Ramos (cell line): Measurements from ENCODE around the gene IRX6.

Experiments
- in situ Hi-C: fragments of 300-500 bp; cut with MboI; formaldehyde crosslinking; loops from one replicate; pipeline ENCODE4 v1.14.3; 2022; ENCODE audit warnings: low sequenced_read_pairs; ENCODE audit not compliant: unreplicated experiment

Gene IRX6

DNA sequence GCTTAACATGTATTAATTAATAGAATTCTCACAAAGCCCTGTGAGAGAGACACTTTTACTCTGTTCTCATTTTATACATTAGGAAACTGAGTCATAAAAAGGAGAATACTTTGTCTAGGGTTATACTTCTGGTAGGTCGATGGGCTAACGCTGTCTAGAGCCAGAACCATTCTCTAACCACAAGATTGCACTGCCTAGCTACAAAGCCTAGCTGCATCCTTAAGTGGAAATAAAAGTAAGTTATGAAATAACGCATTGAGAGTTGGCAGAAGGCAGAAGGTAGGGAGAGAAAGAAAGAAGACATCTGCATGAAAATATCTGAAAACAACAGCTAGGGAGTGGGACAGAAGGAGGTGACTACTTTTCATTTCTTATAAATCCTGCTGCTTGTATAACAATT, 33.2 kb downstream of the IRX6 start:
- in situ Hi-C loops, result no loop called here

DNA sequence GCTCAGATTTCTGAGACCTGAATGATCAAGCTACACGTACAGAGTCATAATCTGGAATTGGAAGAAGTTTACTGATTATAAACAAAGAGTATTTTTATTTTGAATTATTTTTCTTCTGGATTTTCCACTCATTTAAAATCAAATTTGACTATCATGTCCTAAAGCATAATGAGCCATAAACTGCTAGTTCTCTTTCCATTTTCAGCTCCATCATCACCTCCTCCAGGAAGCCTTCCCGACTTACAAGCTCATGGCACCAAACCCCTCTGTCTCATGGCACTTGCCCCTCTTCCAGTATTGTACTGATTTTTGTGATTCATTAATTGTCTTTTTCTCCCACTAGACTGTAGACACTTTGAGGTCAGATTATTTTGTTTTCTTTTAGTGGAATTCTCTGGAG, 35.9 kb downstream of the IRX6 start:
- in situ Hi-C loops, result no loop called here

DNA sequence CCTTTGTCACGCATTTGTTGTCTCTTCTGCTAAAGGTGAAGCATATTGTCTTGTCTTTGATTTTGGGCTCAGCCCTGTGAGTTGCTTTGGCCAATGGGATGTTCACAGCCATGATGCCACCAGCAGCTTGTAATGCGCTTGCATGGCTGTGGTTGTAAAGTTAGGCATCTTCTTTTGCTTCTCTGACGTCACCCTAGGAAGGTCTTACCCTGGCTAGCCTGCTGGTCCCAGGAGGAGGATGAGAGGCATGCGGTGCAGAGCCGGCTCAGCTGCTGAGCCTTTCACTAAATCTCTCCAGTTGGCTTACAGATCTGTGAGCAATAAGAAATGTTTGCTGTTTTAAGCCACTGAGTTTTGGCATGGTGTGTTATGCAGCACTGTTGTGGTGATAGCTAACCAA, 40.8 kb downstream of the IRX6 start:
- in situ Hi-C loops, result no loop called here

DNA sequence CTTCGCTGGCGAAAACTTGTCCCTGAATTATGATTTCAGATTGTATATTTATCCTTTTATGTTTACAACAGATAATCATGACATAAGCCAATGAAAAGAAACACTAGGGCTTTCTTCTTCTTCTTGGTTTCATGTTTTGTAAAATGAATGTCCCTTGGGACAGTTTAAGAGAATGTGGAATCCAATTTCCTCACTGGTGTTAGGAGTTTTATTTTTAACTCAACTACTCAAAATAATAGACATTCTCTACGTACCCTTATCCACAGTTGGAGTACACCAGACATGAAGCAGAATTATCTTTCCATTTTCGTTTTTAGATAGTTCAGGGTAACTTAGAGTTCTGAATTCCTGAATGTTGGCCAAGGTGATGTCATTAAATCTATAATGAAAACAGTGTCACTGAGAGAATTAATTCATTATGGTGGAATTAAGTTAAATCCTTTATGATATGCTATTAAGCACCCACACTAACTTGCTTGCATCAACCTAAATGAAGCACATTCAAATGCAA, 43.4 kb downstream of the IRX6 start:
- in situ Hi-C loops, result no loop called here

DNA sequence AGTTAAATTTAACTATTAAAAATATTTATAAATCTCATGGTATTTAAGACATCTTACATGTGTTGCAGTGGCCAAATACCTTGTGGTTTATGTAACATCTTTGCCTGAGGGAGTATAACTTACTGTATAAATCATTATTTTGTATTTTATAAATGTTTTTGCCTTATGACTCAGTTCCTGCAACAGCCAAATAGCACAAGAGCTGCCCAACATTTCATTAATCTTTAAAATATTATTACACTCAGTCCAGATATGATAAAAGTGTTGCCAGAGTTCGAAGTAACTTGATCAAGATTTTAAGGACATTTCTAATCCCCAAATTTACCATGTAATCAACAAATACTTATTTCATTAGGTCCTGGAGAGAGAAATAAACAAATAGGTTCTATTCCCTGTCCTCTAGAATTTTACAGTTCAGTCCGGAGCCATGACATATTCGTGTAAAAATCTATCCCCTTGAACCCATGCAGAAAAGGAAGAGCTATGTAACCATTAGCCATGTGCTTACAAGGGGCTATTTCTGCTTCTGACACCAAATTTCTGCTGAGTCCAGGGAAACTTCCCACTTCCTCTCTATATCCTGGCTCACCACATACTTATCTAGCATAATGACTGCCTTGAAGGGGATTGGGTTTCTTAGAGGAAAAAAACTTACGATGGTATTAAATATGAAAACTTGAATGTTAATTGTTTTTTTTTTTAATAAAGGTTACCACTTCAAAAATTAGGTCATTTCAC, 44.0 kb downstream of the IRX6 start:
- in situ Hi-C loops, result no loop called here

DNA sequence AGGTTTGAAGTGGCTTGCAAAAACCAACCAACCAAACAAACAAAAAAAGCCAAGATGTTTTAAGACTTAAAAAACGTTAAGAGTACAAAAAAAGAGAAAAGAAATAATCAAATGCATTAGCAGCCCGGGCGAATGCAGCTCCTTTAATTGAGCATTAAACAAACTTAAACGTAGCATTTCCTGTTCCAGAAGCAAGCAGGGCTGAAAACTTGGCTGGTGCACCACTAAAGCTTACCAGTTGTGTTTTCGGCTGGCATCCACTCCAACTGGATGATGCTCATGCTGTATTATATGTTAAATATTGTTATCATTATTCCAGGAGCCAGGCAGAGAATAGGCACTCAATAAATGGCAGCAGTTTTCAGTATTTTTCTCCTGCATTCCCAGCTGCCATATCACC, 45.1 kb downstream of the IRX6 start:
- in situ Hi-C loops, result no loop called here

DNA sequence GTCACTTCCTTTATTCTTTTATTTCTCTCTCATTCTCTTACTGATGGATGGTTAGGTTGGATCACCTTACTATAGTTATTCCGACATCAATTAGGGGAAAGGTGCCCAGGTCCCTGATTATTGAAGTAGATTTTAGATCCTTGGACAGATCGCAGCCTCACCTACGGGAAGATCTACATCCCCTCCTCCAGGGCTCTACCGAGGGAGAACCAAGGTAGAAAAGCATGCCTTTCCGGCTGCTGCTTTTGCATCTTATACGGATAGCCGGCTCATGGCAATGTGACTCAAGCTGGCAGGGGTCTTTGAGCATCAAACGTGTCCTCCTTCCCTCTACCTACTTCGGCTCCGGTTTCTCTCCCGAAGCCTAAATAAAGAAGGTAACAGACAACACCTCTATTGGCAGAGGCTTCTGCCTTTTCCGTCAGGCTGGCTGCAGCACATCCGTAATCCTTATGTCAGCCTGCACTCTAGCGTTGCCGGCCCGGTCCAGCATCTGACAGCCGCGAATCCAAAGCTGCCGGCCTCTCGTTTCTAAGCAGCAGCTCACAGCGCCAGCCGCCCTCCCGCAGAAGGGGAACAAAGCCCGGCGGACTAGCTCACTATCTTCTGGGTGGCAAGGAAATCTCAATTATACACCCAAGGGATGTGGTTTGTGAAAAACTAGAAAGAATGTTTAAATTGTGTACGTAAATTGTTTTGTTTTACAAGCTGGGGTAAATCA, 46.9 kb downstream of the IRX6 start:
- in situ Hi-C loops, result no loop called here

DNA sequence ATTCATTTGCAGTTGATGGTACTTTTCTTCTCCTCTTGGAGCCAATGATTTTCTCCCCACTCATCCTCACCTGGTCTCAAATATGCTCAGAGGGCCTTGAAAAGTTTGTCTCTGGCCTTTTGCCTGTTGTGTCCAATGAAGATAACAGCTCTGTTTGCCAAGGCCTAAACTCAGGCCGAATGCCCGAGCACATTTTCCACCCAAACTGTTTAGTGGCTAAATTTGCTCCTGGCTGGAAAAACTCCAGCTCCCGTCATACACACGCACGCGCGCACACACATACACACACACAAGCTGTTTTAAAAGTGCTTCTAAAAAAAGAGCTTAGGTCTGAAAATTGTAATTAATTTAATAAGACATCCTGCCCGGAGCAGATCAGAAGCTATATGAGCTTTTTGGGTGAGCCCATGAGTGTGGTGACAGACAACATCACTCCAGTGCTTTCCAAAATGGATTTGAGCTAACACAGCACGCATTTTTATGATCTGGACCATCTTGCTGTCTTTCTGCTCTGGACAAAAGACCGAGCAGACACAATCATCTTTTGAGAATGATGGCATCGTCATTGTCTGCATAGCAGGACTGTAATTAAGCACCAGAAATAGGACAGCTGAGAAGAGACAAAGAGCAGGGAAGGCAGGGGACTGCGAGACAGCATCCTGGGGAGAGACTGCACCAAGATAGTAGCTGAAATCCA, 48.9 kb downstream of the IRX6 start:
- in situ Hi-C loops, result no loop called here

DNA sequence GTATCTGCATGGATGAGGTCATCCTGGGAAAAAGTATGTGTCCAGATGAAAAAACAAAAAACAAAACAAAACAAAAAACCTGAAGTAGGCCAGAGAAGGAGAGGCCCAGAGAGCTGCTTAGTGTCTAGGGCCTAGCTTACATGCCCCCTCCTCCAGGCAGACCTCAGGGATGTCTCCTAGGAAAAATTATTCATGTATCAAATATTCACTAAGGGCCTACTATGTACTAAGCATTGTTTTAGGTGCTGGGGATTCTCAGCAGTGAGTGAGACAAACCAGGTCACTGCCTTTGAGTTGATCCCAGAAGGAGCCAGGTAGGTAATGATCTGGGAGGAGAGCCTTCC, 49.5 kb downstream of the IRX6 start:
- in situ Hi-C loops, result no loop called here

DNA sequence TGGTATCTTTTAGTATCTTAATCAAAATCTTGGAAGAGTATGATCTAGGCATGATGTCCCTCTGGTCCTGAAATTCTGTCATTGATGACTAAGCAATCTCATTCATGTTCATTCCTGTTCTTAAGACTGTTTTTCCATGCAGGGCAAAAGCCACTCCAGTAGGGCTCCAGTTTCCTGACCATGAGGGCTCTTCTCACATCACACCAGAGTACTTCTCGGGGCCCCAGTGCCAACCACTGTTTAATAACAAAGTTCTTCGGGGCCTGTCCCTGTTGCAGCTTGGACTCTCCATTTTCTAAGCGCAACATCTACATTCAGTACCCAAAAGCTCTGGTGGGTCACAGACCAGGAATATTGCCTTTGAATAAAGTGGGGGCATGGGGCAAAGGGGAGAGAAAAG, 52.0 kb downstream of the IRX6 start:
- in situ Hi-C loops, result no loop called here

DNA sequence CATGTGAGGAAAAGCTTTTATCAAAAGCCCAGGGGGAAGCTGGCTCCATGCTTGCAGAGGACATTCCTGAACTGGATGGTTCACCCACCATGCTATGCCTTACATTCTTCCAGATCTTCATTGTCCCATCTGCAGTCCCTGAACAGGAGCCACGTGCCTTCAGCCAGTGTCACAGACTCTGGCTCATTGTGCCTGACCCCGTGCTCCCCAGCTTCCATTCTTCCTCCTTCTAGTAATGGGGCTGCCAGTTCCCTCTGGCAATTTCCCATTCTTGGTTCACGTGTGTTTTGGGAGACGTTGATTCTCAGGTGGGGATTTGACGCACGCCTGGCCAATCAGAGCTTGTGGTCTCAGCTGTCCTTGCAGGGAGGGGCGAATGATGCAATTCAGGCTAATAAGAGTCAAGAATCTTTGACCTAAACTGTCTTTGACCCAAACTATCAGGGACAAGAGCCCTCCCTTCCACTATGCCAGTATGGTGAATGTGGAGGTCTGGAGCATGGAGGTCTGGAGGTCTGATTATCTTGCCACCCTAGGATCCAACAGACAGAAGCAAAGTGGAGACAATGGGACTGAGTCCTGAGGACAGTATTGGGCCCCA, 52.7 kb downstream of the IRX6 start:
- in situ Hi-C loops, result no loop called here

DNA sequence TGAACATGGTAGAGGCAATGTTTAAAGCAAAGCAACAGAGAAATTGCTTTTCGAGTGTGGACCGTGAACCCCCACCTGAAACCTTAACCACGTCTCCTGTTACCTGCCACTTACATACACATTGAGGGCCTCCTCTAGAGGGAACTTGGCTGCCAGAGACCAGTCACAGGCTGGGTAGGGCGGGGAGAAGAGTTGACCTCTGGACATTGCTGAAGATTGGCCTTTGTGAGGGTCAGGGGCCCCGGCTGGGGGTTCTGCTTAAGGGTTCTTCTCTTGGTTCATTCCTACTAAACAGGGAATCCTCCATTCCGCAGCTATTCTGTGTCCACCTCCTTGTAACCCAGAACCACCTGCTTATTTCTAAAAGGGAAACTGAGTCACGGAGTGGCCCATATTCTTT, 53.8 kb downstream of the IRX6 start:
- in situ Hi-C loops, result no loop called here

DNA sequence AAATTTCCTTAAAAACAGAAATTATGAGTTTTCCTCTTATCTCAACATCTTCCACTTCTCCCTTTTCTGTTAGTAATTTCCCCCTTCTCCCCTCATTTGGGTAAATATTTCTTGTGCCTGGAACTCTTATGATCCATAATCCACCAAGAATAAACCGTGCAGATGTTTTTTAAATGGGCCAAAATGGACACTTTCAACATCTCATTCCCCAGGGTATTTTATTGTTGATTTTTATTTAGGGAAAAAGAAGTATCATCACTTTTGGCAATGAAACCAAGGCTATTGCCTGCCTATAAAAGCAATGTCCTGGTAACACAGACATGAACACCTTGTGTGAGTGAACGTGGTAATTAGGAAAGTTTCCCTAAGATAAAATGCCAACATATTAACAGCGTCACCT, 54.6 kb downstream of the IRX6 start:
- in situ Hi-C loops, result no loop called here

DNA sequence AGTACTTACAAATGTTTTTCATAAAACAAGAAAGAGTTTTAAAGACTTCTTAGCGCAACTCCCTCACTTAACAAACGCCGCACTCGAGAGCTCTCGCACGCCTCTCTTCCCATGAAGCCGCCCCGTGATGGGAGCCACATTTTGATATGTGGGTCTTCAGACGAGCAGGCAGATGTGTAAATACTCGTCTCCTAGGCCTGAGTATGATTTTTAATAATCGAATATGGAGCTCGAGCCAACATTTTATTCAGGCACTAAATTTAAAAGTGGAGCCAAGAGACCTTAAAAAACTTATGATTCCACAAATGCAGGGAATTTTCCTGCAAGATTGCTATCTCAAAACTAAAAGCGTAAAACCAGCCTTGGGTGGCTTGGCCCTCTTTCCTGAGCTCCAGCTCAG, 55.4 kb downstream of the IRX6 start:
- in situ Hi-C loops, result no loop called here

DNA sequence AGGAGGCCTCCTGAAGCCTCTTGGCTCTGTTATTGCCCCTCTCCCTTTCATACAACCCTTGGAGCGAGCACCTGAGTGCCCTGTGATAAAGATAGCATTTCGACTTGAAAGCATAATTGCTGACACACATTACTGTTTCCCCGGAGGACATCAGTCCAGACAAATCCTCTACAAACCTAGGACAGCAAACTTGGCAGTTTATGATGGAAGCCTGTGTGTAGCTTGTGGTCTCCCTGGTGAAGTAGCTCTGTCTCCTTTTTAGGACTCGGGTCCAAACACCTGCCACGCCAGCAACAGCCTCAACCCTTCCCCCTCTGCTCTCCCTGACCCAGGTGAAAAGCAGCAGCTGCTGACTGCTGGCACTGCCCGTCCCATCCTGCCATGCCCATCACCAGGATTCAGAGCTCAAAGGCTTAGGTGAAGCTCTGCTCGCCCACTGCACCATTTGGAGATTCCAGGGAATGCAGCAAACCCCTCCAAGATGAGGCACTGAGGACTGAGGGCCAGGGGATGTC, 55.9 kb downstream of the IRX6 start:
- in situ Hi-C loops, result no loop called here
